Pancreas (tissue), 10 donors: ENCODE measurements around the gene NOL4L. TPM values are rescaled to one million over a fixed set of nuclear protein-coding genes. Genes with fewer than 3 reads are reported as not detected.

Experiments used
- ATAC-seq, 4 donors: fragments of 200-7000 bp; cut with Tn5 transposase; one replicate each; pipeline versions ENCODE4 v1.8.0 to v1.9.1; 2020; ENCODE audit warnings: mild to moderate bottlenecking in 4 of 4, moderate library complexity in 4 of 4
- DNase-seq, 6 donors: peaks; one replicate each; pipeline ENCODE4 v3.0.0-alpha.2; 2020
- FAIRE-seq: peaks from 2 replicates; lab custom pipeline; 2012; peaks lifted over from hg19 to GRCh38; lab: Jason Lieb, UNC
- H3K27ac ChIP-seq, 4 donors: fragments of 200-600 bp; sonication (generic); 1 replicate in 3 of 4; 2 replicates in 1 of 4; pipeline versions ENCODE4 v1.5.0 to v1.8.0; 2020
- H3K27me3 ChIP-seq, 4 donors: fragments of 200-600 bp; one replicate each; pipeline ENCODE4 v1.8.0; 2021
- H3K36me3 ChIP-seq, 3 donors: fragments of 200-600 bp; sonication (generic) in 1 of 3; one replicate each; pipeline versions ENCODE4 v1.5.0 to v1.8.0; 2020 to 2021
- H3K4me1 ChIP-seq, 3 donors: fragments of 200-600 bp; one replicate each; pipeline ENCODE4 v1.8.0; 2021
- H3K4me3 ChIP-seq, 4 donors: fragments of 200-600 bp; sonication (generic) in 2 of 4; one replicate each; pipeline versions ENCODE4 v1.5.0 to v1.8.0; 2020 to 2021
- H3K9me3 ChIP-seq, 4 donors: fragments of 200-600 bp; one replicate each; pipeline ENCODE4 v1.8.0; 2021
- WGBS, 2 donors: extraction: QIAGEN DNeasy Blood & Tissue Kit; methylation state at CpG; one replicate each; pipeline ENCODE4 v1.1.7; 2013; 5-methylcytosine and 5-hydroxymethylcytosine counted together
- intact Hi-C, 3 donors: fragments of 100-400 bp; cut with DNase I; formaldehyde crosslinking; loops; one replicate each; pipeline versions ENCODE4 v1.11.1 to v1.14.2; 2022
- polyA plus RNA-seq, 2 donors: library from polyadenylated mRNA; stranded (reverse); fragments of 200-250 nt; gene quantifications; one replicate each; pipeline ENCODE4 v1.2.3, GENCODE V29; 2013
- total RNA-seq, 6 donors: library from RNA; stranded (reverse); fragmentation: NEBNext Ultra II Directional in 4 of 6; extraction: Animal tissue kit (Norgen Biotek cat#: 25700) in 4 of 6; gene quantifications; one replicate each; pipeline versions ENCODE4 v1.2.1 to v1.2.4, GENCODE V29; 2021 to 2023
- TF ChIP-seq, protein P1 (sequence below), 4 donors: fragments of 200-600 bp; sonication (generic) in 3 of 4; IDR thresholded peaks; one replicate each; pipeline versions ENCODE4 v1.5.0 to v1.8.0; 2021; ENCODE audit warnings: antibody characterized with exemption in 4 of 4
- donor health status: healthy with polysubstance abuse.
- donor health status: DM: no; HTN: no; CAD: no; lungs with moderate emphysema.
- donor health status: DM: no; HTN: no; CAD: no.
- donor health status: control.
- donor health status: control.
- donor health status: Bipolar disorder and iron deficiency.
- donor health status: DM: yes; HTN: yes; CAD: no.
- donor health status: DM: no; HTN: no; CAD: no.
- donor health status: DM: no; HTN: no; CAD: no.
- donor health status: DM: yes; HTN: yes; CAD: no.

The NOL4L gene
- total and polyA plus RNA-seq, 8 donors, result 8.7 to 14.5 (median 10.2) TPM

- TF ChIP-seq, protein P1, sequence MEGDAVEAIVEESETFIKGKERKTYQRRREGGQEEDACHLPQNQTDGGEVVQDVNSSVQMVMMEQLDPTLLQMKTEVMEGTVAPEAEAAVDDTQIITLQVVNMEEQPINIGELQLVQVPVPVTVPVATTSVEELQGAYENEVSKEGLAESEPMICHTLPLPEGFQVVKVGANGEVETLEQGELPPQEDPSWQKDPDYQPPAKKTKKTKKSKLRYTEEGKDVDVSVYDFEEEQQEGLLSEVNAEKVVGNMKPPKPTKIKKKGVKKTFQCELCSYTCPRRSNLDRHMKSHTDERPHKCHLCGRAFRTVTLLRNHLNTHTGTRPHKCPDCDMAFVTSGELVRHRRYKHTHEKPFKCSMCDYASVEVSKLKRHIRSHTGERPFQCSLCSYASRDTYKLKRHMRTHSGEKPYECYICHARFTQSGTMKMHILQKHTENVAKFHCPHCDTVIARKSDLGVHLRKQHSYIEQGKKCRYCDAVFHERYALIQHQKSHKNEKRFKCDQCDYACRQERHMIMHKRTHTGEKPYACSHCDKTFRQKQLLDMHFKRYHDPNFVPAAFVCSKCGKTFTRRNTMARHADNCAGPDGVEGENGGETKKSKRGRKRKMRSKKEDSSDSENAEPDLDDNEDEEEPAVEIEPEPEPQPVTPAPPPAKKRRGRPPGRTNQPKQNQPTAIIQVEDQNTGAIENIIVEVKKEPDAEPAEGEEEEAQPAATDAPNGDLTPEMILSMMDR (IDR thresholded peaks at IDR 0.05), result no peak
- FAIRE-seq, result no peak
- no peaks in the 10 kb centered on the region for H3K9me3 ChIP-seq
- WGBS, 2 donors, result 83 to 97% methylated on average over 6 to 8 of the region's 8 CpGs
- H3K4me1 ChIP-seq, result peaks cover 4 to 31% (median 14%) of the 10 kb centered on the region in 3 donors
- H3K36me3 ChIP-seq, result no peaks in the 10 kb centered on the region
- DNase-seq, result peak in 2 of 6 donors; percentile 51 to 52
- ATAC-seq, result no peak
- H3K27me3 ChIP-seq, result no peaks in the 10 kb centered on the region
- no peak overlapping the region for H3K27ac ChIP-seq
- intact Hi-C loops, result loop anchor here (2.0 to 10.0 kb wide), 3 partner anchors 122 to 130 kb away; no protein-coding TSS in a partner anchor
- no peak overlapping the region for H3K4me3 ChIP-seq
Measured at GRCh38 chr20:32522776-32523612, 62.1 kb downstream of the NOL4L start.

GRCh38 chr20:32522526-32522775 lies 62.7 kb downstream of the NOL4L start:
- Histone ChIP-seq H3K9me3 (no peaks in the 10 kb centered on the region), H3K36me3 (no peaks in the 10 kb centered on the region), H3K27me3 (no peaks in the 10 kb centered on the region), H3K27ac (no peak overlapping the region), H3K4me3 (no peak overlapping the region), H3K4me1 (peaks cover 4 to 27% (median 10%) of the 10 kb centered on the region in 3 donors)
- ATAC-seq (no peak), DNase-seq (peak in 1 of 6 donors; percentile 64), FAIRE-seq (no peak)
- intact Hi-C loops, result loop anchor here (2.0 to 10.0 kb wide), 3 partner anchors 122 to 130 kb away; no protein-coding TSS in a partner anchor
- 77 to 92% methylated on average over 3 of the region's 3 CpGs for WGBS, 2 donors
- TF ChIP-seq, protein P1 (IDR thresholded peaks at IDR 0.05), result no peak

- WGBS, 2 donors, result 18 to 23% methylated on average over 15 of the region's 15 CpGs
- Histone ChIP-seq H3K36me3 (no peaks in the 10 kb centered on the region), H3K27me3 (no peaks in the 10 kb centered on the region), H3K4me1 (peaks cover 4 to 22% (median 6%) of the 10 kb centered on the region in 3 donors), H3K27ac (no peak overlapping the region), H3K4me3 (no peak overlapping the region), H3K9me3 (no peaks in the 10 kb centered on the region)
- TF ChIP-seq, protein P1 (IDR thresholded peaks at IDR 0.05), result peak; percentile 73 to 85 (median 80)
- FAIRE-seq, result no peak
- DNase-seq, result peak; percentile 55 to 90 (median 80)
- ATAC-seq, result peak; percentile 74 to 91 (median 87)
- intact Hi-C loops, result loop anchor here (2.0 to 10.0 kb wide), 3 partner anchors 123 to 131 kb away; no protein-coding TSS in a partner anchor
Measured at GRCh38 chr20:32521780-32522525, 63.2 kb downstream of the NOL4L start.

- Histone ChIP-seq H3K4me3 (no peak overlapping the region), H3K9me3 (no peaks in the 10 kb centered on the region), H3K4me1 (peaks cover 4 to 12% (median 6%) of the 10 kb centered on the region in 3 donors), H3K27me3 (no peaks in the 10 kb centered on the region), H3K27ac (no peak overlapping the region), H3K36me3 (no peaks in the 10 kb centered on the region)
- no peak for ATAC-seq
- 72 to 93% methylated on average over 3 of the region's 3 CpGs for WGBS, 2 donors
- DNase-seq, result no peak
- intact Hi-C loops, result loop anchor here in 2 of 3 donors (5.0 to 10.0 kb wide), 2 partner anchors 124 to 131 kb away; no protein-coding TSS in a partner anchor
- no peak for FAIRE-seq
- TF ChIP-seq, protein P1 (IDR thresholded peaks at IDR 0.05), result no peak
Measured at GRCh38 chr20:32520927-32521203, 64.3 kb downstream of the NOL4L start.
